ENCODE measurements around the gene PIP4K2C.
A peak's percentile ranks its signal among the peaks of the same experiment; 100 is the strongest.
"Not testable (repeated sequence)": the region's sequence is repeated elsewhere in the genome, so short reads cannot be mapped to it uniquely, and the experiment has no call there.

The PIP4K2C gene

GRCh38 chr12:57586128-57586527 is 4.9 kb upstream of the PIP4K2C start:
- DNase-seq, result no peak

GRCh38 chr12:57586832-57587429 is 4.1 kb upstream of the PIP4K2C start:
- no peak for DNase-seq

DNA sequence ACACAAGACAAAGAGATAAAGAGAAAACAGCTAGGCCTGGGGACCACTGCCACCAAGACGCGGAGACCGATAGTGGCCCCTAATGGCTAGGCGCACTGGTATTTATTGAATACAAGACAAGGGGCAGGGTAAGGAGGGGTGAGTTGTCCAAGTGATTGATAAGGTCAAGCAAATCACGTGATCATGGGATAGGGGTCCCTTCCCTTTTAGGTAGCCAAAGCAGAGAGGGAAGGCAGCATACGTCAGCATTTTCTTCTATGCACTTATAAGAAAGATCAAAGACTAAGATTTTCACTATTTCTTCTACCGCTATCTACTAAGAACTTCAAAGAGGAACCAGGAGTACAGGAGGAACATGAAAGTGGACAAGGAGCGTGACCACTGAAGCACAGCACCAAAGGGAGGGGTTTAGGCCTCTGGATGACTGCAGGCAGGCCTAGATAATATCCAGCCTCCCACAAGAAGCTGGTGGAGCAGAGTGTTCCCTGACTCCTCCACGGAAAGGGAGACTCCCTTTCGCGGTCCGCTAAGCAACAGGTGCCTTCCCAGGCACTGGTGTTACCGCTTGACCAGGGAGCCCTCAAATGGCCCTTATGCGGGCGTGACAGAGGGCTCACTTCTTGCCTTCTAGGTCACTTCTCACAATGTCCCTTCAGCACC is 1.9 kb upstream of the PIP4K2C start:
- DNase-seq, result not testable (repeated sequence)

DNA sequence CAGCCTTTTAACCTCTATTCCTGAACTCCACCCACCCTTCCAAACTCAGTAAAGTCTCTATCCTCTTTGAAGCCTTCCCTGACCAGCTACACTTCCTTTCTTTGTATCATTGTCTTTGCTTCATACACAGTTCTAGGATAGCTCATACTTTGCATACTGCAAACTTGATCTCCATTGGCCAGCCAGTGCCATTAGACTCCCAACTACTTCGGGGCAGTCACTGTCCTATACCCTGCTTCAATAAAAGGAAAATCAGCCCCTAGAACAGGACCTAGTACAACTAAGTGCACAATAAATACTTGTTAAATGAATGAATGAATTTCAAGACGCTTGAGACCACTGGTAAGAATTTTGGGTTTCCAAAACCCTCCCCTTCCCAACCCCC is 521 bp upstream of the PIP4K2C start:
- DNase-seq, result no peak

- no peak for DNase-seq
Observed at GRCh38 chr12:57591782-57592325, 862 bp downstream of the PIP4K2C start.

- DNase-seq, result peak; percentile 76 to 88
Observed at GRCh38 chr12:57592551-57593165, 1.7 kb downstream of the PIP4K2C start.

GRCh38 chr12:57593187-57593586 is 2.2 kb downstream of the PIP4K2C start:
- peak; percentile 21 to 78 for DNase-seq

GRCh38 chr12:57600395-57600794 is 9.4 kb downstream of the PIP4K2C start:
- no peak for DNase-seq

DNA sequence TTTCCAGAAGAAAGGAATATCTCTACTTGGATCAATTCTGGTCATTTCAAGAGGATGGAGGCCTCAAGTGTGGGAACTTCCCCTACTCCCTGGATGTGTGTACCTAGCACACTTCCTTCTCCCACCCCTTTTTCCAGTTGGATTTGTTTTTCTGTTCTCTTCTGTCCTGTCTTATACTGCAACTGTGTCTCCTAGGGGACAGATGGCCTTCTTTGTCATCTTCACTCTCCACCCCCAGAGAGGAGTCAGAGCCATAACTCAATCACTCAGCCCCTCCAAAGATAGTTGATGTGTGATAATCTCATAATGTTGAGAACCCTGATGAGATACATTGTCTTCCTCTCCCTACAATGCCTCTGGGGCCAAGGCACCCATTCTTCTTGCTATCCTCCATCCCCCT is 11.6 kb downstream of the PIP4K2C start:
- no peak for DNase-seq

GRCh38 chr12:57603324-57603723 is 12.3 kb downstream of the PIP4K2C start:
- no peak for DNase-seq

- no peak for DNase-seq
Observed at GRCh38 chr12:57603815-57604453, 12.9 kb downstream of the PIP4K2C start.

DNA sequence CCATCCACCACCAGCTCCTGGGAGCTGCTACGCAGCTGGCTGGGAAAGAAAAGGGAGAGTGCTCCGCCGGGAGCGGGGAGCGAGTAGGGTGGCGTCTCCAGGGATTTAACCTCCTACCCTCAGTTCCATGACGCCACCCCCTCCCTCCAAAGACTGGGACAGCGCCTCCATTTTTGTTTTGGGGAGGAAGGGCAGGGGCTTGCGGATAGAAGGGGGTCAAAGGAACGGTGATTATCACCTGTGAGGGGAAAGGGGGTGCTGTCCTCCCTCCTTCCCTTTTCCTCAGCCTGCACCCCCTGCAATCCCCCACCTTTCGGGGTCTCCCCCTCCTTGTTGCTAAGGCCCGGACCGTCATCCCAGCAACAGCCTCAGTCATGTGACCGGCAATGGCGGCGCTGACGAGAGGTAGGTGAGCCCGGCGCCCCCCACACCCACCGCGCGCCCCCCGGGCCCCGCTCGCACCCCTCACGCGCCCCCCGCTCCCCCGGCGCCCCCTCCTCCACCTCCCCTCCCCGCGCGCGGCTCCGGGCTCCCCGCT is 13.5 kb downstream of the PIP4K2C start, which contains the start of gene DTX3:
Gene DTX3 (plus strand): TSS at position 371 of the 538 bp plus-strand sequence. CDS start 1,694 bp downstream, outside the sequence.
- DNase-seq, result no peak

- no peak for DNase-seq
Observed at GRCh38 chr12:57604992-57605810, 14.2 kb downstream of the PIP4K2C start.

DNA sequence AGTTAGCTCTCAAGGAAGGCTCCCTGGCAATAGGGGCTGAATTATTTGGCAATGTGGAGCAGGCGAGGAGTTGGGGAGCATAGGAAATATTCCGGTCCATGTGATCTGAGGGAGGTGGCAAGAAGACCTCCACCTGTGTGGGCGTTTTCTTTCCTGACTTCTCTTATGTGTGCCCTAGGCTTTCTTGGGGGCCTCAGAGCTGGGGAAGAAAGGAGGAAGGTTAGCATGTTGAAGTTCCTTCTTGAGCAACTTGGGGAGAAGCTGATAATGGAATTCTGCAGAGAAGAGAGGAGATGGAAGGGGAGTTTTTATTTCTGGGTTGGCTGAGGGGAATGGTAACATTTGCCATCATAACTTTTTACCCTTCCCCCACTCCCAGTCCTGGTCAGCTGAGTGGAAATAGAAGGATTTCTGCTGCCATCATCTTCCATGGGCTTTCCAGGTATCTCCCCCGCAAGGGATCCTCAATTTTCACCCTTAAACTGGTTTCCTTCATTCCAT is 14.9 kb downstream of the PIP4K2C start:
- DNase-seq, result no peak

GRCh38 chr12:57606399-57606798 is 15.4 kb downstream of the PIP4K2C start:
- no peak for DNase-seq

- no peak for DNase-seq
Observed at GRCh38 chr12:57606821-57607220, 15.8 kb downstream of the PIP4K2C start.

- no peak for DNase-seq
Observed at GRCh38 chr12:57607958-57608663, 17.1 kb downstream of the PIP4K2C start.

DNA sequence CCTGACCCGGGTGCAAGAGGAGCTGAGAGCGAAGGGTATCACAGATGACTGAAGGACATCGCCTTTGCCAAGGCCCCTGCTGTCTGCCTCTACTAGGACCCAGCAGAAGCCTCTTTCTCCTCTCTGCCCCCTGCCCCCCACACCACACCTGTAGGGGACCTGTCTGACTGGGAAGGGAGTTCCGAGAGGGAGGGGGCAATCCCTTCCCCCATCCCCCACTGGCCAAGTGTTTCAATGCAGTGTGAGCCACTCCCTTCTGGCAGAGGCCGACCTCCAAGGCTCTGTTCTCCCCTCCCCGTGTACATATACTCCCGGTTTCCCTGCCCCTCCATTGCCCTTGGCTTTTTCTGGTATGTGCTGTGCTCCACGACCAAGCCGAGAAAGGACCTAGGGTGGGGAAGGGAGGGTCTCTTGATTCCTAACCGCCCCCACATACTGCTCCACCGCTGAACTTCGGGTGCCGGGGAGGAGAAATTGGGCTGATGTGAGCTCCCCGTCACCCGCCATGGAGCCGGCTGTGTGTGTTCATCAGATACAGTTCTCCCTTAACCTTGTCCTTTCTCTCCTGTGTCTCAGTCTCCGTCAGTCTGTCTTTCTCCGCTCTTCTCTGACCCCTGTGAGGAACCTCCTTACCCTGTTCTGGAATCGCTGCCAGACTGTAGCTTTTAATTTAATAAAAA is 18.2 kb downstream of the PIP4K2C start:
- DNase-seq, result no peak

DNA sequence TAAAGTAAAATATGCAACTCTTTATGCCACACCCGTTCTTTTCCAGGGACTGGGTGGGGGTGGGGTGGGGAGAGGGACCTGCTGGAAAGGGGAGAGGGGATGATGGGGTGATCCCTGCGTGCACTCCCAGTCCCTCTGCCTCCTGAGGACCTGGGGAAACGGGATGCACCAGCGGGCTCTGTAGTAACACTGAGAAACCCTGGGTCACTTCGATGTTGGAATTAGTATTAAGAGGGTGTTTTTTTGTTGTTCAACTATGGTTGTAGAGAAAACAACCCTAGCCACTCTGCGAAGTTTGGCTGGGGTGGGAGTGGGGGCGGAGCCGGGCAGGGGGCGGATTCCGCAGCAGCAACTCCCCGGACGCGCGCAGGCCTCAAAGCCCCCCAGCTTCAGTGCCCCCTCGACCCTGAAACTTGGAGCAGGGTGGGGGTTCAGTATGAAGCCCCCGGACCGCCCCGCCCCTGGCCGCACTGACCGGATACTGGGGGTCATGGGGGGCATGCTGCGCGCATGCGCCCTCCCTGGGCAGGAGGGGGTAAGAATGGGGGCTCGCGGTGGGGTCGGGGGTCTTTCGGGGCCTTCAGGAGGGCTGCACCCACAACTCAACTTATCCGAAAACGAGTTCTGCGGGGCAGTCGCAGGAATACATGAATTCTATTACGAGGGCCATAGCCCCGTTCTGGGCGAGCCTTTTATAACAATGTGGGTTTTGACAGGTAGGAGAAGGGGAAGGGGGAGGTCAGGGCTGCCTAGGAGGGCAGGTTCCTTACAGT is 19.0 kb downstream of the PIP4K2C start:
- no peak for DNase-seq

- DNase-seq, result peak; percentile 36 to 63
Observed at GRCh38 chr12:57610554-57611107, 19.6 kb downstream of the PIP4K2C start.
